ENCODE data around the gene SMOC1. TPM values are rescaled to one million over a fixed set of nuclear protein-coding genes. Genes with fewer than 3 reads are reported as not detected.

SMOC1 gene
- total and polyA plus RNA-seq, 2 donors (not counting 1 experiment from before 2014, with no cell fraction given): 0.06 TPM; not detected in 1

DNA sequence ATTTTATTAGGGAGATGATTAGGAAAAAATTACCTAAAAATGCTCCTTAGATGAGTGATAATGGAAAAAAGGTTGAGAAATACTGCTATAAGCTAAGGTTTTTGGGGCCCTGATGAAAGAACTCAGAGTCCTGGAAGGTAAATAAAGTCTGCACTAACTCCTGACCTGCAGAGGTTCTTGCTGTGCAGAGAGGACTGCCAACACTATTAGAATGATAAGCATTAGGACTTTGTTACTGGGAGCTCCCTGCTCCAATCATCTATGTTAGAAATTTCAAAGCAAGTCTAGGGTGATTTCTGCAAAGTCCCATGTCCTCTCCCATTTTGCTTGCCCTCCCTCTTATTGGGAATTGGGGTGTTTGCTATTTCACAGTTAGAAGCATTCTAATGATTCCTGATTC lies 112.2 kb downstream of the SMOC1 start:
- H4K20me1 ChIP-seq (ENCODE audit: control insufficient read depth, extremely low read depth, insufficient read depth, low read length): no peaks in the 10 kb centered on the region
- no peaks in the 10 kb centered on the region for H3K79me2 ChIP-seq (ENCODE audit: control insufficient read depth, insufficient read depth, low read length)
- no peak overlapping the region for H3K4me2 ChIP-seq (ENCODE audit: extremely low read depth, insufficient read depth, low read length)
- no peak overlapping the region for H3K4me3 ChIP-seq (replicated peaks in 1 of 4; ENCODE audit: control extremely low read depth in 1 of 4, insufficient read depth in 1 of 4, low read depth in 3 of 4, low read length in 4 of 4)
- no peaks in the 10 kb centered on the region for H3K4me1 ChIP-seq (ENCODE audit: control insufficient read depth, extremely low read depth, insufficient read depth, low read length)
- no peaks in the 10 kb centered on the region for H3K27me3 ChIP-seq (ENCODE audit: control insufficient read depth, insufficient read depth, low read length)
- H3K9me3 ChIP-seq (ENCODE audit: control insufficient read depth, insufficient read depth, low read depth, low read length): no peaks in the 10 kb centered on the region
- no peak overlapping the region for H2AFZ ChIP-seq (ENCODE audit: low read length)
- H3K27ac ChIP-seq (ENCODE audit: insufficient read depth, low read length): no peak overlapping the region
- TF ChIP-seq EZH2 (IDR thresholded peaks at IDR 0.05; ENCODE audit: low read length, missing control alignments) (no peak), CTCF (conservative IDR thresholded peaks at IDR 0.05 in 1 of 2, IDR thresholded peaks at IDR 0.05 in 1 of 2; ENCODE audit: low read depth in 1 of 2, low read length in 2 of 2) (no peak)
- H3K36me3 ChIP-seq (ENCODE audit: control insufficient read depth, insufficient read depth, low read length): no peaks in the 10 kb centered on the region
- no peak overlapping the region for H3K9ac ChIP-seq (ENCODE audit: insufficient read depth, low read length)
- DNase-seq (ENCODE audit: low read depth in 2 of 2): no peak

- no peak overlapping the region for H3K4me2 ChIP-seq (ENCODE audit: extremely low read depth, insufficient read depth, low read length)
- no peaks in the 10 kb centered on the region for H4K20me1 ChIP-seq (ENCODE audit: control insufficient read depth, extremely low read depth, insufficient read depth, low read length)
- TF ChIP-seq EZH2 (IDR thresholded peaks at IDR 0.05; ENCODE audit: low read length, missing control alignments) (no peak), CTCF (conservative IDR thresholded peaks at IDR 0.05 in 1 of 2, IDR thresholded peaks at IDR 0.05 in 1 of 2; ENCODE audit: low read depth in 1 of 2, low read length in 2 of 2) (no peak)
- no peaks in the 10 kb centered on the region for H3K27me3 ChIP-seq (ENCODE audit: control insufficient read depth, insufficient read depth, low read length)
- H3K9me3 ChIP-seq (ENCODE audit: control insufficient read depth, insufficient read depth, low read depth, low read length): no peaks in the 10 kb centered on the region
- no peak overlapping the region for H3K4me3 ChIP-seq (replicated peaks in 1 of 4; ENCODE audit: control extremely low read depth in 1 of 4, insufficient read depth in 1 of 4, low read depth in 3 of 4, low read length in 4 of 4)
- no peak overlapping the region for H2AFZ ChIP-seq (ENCODE audit: low read length)
- DNase-seq (ENCODE audit: low read depth in 2 of 2): no peak
- H3K79me2 ChIP-seq (ENCODE audit: control insufficient read depth, insufficient read depth, low read length): no peaks in the 10 kb centered on the region
- no peak overlapping the region for H3K9ac ChIP-seq (ENCODE audit: insufficient read depth, low read length)
- H3K36me3 ChIP-seq (ENCODE audit: control insufficient read depth, insufficient read depth, low read length): no peaks in the 10 kb centered on the region
- no peaks in the 10 kb centered on the region for H3K4me1 ChIP-seq (ENCODE audit: control insufficient read depth, extremely low read depth, insufficient read depth, low read length)
- no peak overlapping the region for H3K27ac ChIP-seq (ENCODE audit: insufficient read depth, low read length)
These were observed 113.3 kb downstream of the SMOC1 start for GRCh38 chr14:69992564-69992963.

DNA sequence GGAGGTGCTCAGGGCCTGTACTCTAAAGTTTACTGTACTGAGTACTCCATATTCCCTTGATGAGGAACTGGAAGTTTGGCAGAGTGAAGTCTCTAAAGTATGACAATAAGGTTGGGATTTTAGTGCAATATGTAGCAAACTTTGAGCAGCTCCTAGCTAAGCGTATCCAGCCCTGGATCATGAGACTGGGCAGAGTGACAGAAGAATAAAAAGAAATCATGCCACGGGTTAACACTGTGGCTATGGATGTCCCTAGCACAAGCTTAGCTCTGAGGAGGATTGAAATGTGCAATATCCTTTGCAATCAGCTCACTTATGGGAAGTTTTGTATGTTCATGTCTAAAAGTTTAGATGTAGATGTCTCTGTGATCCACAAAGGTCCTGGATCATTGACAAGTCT lies 114.1 kb downstream of the SMOC1 start:
- TF ChIP-seq CTCF (conservative IDR thresholded peaks at IDR 0.05 in 1 of 2, IDR thresholded peaks at IDR 0.05 in 1 of 2; ENCODE audit: low read depth in 1 of 2, low read length in 2 of 2) (no peak), EZH2 (IDR thresholded peaks at IDR 0.05; ENCODE audit: low read length, missing control alignments) (no peak)
- no peak overlapping the region for H3K27ac ChIP-seq (ENCODE audit: insufficient read depth, low read length)

More for the DNA sequence above, 114.1 kb downstream of the SMOC1 start:
- no peak overlapping the region for H2AFZ ChIP-seq (ENCODE audit: low read length)
- no peak overlapping the region for H3K4me2 ChIP-seq (ENCODE audit: extremely low read depth, insufficient read depth, low read length)
- H4K20me1 ChIP-seq (ENCODE audit: control insufficient read depth, extremely low read depth, insufficient read depth, low read length): no peaks in the 10 kb centered on the region
- no peaks in the 10 kb centered on the region for H3K9me3 ChIP-seq (ENCODE audit: control insufficient read depth, insufficient read depth, low read depth, low read length)
- H3K9ac ChIP-seq (ENCODE audit: insufficient read depth, low read length): no peak overlapping the region
- no peak for DNase-seq (ENCODE audit: low read depth in 2 of 2)
- no peaks in the 10 kb centered on the region for H3K79me2 ChIP-seq (ENCODE audit: control insufficient read depth, insufficient read depth, low read length)
- H3K36me3 ChIP-seq (ENCODE audit: control insufficient read depth, insufficient read depth, low read length): no peaks in the 10 kb centered on the region
- no peak overlapping the region for H3K4me3 ChIP-seq (replicated peaks in 1 of 4; ENCODE audit: control extremely low read depth in 1 of 4, insufficient read depth in 1 of 4, low read depth in 3 of 4, low read length in 4 of 4)
- H3K4me1 ChIP-seq (ENCODE audit: control insufficient read depth, extremely low read depth, insufficient read depth, low read length): no peaks in the 10 kb centered on the region
- H3K27me3 ChIP-seq (ENCODE audit: control insufficient read depth, insufficient read depth, low read length): no peaks in the 10 kb centered on the region

Data from fibroblast of lung (primary cell).